IMR-90 (cell line): ENCODE measurements around the gene OR10G7. TPM values are rescaled to one million over a fixed set of nuclear protein-coding genes. Genes with fewer than 3 reads are reported as not detected.

Experiments
- ATAC-seq: fragments of 200-7000 bp; cut with Tn5 transposase; 2 replicates; pipeline ENCODE4 v1.9.1; 2020; ENCODE audit warnings: low read depth, mild to moderate bottlenecking, moderate library complexity
- BruUV-seq: library from RNA; stranded (reverse); fragments of 400-500 nt; replicated peaks from 2 replicates; lab custom pipeline; 2021; lab: Mats Ljungman, UMichigan
- CTCF ChIA-PET: fragments of 300-600 bp; formaldehyde crosslinking; extraction: SDS; loops from one replicate; lab custom pipeline; 2021; ENCODE audit warnings: antibody characterized with exemption; lab: Yijun Ruan, JAX
- POLR2A ChIA-PET: fragments of 300-600 bp; sonication (Branson Sonifier 250); formaldehyde crosslinking; loops from one replicate; lab custom pipeline; 2022; ENCODE audit warnings: antibody characterized with exemption; ENCODE audit not compliant: unreplicated experiment; lab: Charles Lee
- DNase-seq: peaks from one replicate; pipeline ENCODE4 v3.0.0; 2013
- H2AFZ ChIP-seq: replicated peaks from 2 replicates; pipeline ENCODE3; 2013; ENCODE audit warnings: low read length, mild to moderate bottlenecking; ENCODE audit not compliant: poor library complexity
- H2AK5ac ChIP-seq: 2 replicates; pipeline ENCODE4 v1.6.1; 2013; ENCODE audit warnings: low read depth, low read length, inconsistent platforms
- H2AK9ac ChIP-seq: replicated peaks from 2 replicates; pipeline ENCODE3; 2013; ENCODE audit warnings: mild to moderate bottlenecking, low read depth, low read length, moderate library complexity; ENCODE audit not compliant: poor library complexity
- H2BK120ac ChIP-seq: 2 replicates; pipeline ENCODE4 v1.6.1; 2013; ENCODE audit warnings: low read depth, low read length, inconsistent platforms
- H2BK15ac ChIP-seq: 3 replicates; pipeline ENCODE4 v1.6.1; 2013; ENCODE audit warnings: low read depth, low read length, inconsistent platforms
- H2BK20ac ChIP-seq: 2 replicates; pipeline ENCODE4 v1.6.1; 2013; ENCODE audit warnings: low read depth, mild to moderate bottlenecking, inconsistent platforms, low read length, moderate library complexity
- H2BK5ac ChIP-seq: 2 replicates; pipeline ENCODE4 v1.6.1; 2013; ENCODE audit warnings: mild to moderate bottlenecking, low read depth, low read length, inconsistent platforms; ENCODE audit not compliant: poor library complexity, severe bottlenecking
- H3K14ac ChIP-seq: replicated peaks from 2 replicates; pipeline ENCODE4 v1.6.1; 2013; ENCODE audit warnings: low read depth, low read length, inconsistent platforms
- H3K18ac ChIP-seq: 2 replicates; pipeline ENCODE4 v1.6.1; 2013; ENCODE audit warnings: low read depth, low read length, control low read depth
- H3K23ac ChIP-seq: 2 replicates; pipeline ENCODE4 v1.6.1; 2013; ENCODE audit warnings: low read depth, low read length, inconsistent platforms
- H3K27ac ChIP-seq: 2 replicates; pipeline ENCODE4 v1.5.1; 2013; ENCODE audit warnings: mild to moderate bottlenecking, control low read depth, low read length; ENCODE audit not compliant: insufficient read depth
- H3K27me3 ChIP-seq: 2 replicates; pipeline ENCODE4 v1.6.1; 2013; ENCODE audit warnings: low read length; ENCODE audit not compliant: control insufficient read depth, insufficient read depth
- H3K36me3 ChIP-seq: 2 replicates; pipeline ENCODE4 v1.6.1; 2013; ENCODE audit warnings: low read length, mixed read lengths; ENCODE audit not compliant: control insufficient read depth, insufficient read depth
- H3K4ac ChIP-seq: 2 replicates; pipeline ENCODE4 v1.6.1; 2013; ENCODE audit warnings: low read depth, low read length, inconsistent platforms
- H3K4me1 ChIP-seq: 2 replicates; pipeline ENCODE4 v1.6.1; 2013; ENCODE audit warnings: low read length, mixed read lengths; ENCODE audit not compliant: control insufficient read depth, insufficient read depth
- H3K4me2 ChIP-seq: 2 replicates; pipeline ENCODE4 v1.6.1; 2013; ENCODE audit warnings: low read depth, mild to moderate bottlenecking, control low read depth, low read length, moderate library complexity
- H3K4me3 ChIP-seq: 2 replicates; pipeline ENCODE4 v1.5.1; 2013; ENCODE audit warnings: low read depth, mild to moderate bottlenecking, control low read depth, low read length, moderate library complexity; ENCODE audit not compliant: insufficient read depth
- H3K56ac ChIP-seq: 2 replicates; pipeline ENCODE4 v1.6.1; 2013; ENCODE audit warnings: low read length, inconsistent platforms; ENCODE audit not compliant: insufficient read depth; ENCODE audit errors: extremely low read depth
- H3K79me1 ChIP-seq, 2 experiments: 2 replicates each; pipeline ENCODE4 v1.6.1; 2013; ENCODE audit warnings: low read length in 2 of 2, inconsistent platforms in 1 of 2, low read depth in 1 of 2
- H3K9ac ChIP-seq: 2 replicates; pipeline ENCODE4 v1.6.1; 2013; ENCODE audit warnings: low read depth, low read length, control low read depth
- H3K9me1 ChIP-seq: 2 replicates; pipeline ENCODE4 v1.6.1; 2013; ENCODE audit warnings: low read length, inconsistent platforms; ENCODE audit not compliant: insufficient read depth
- H3K9me3 ChIP-seq: 2 replicates; pipeline ENCODE4 v1.6.1; 2013; ENCODE audit warnings: low read length; ENCODE audit not compliant: control insufficient read depth, insufficient read depth
- H4K20me1 ChIP-seq: 2 replicates; pipeline ENCODE4 v1.6.1; 2013; ENCODE audit warnings: low read length, inconsistent platforms; ENCODE audit not compliant: insufficient read depth
- H4K5ac ChIP-seq: 2 replicates; pipeline ENCODE4 v1.6.1; 2013; ENCODE audit warnings: mild to moderate bottlenecking, low read depth, low read length, control low read depth
- H4K8ac ChIP-seq, 2 experiments: 2 replicates each; pipeline ENCODE4 v1.6.1; 2013; ENCODE audit warnings: low read depth in 2 of 2, low read length in 2 of 2, control low read depth in 1 of 2, inconsistent platforms in 1 of 2
- H4K91ac ChIP-seq: 2 replicates; pipeline ENCODE4 v1.6.1; 2013; ENCODE audit warnings: low read depth, low read length, inconsistent platforms; ENCODE audit not compliant: insufficient read depth
- CTCF ChIP-seq: conservative IDR thresholded peaks from 2 replicates; pipeline ENCODE4 v1.5.1; 2012; ENCODE audit warnings: mild to moderate bottlenecking, low read depth, low read length, improper control_type of control experiment
- MAFK ChIP-seq: IDR thresholded peaks from 2 replicates; pipeline ENCODE4 v1.6.1; 2012; ENCODE audit warnings: low read depth, low read length, improper control_type of control experiment
- MAZ ChIP-seq: IDR thresholded peaks from 2 replicates; pipeline ENCODE4 v1.6.1; 2012; ENCODE audit warnings: low read depth, mild to moderate bottlenecking, low read length, improper control_type of control experiment, moderate library complexity, borderline replicate concordance
- MXI1 ChIP-seq: IDR thresholded peaks from 2 replicates; pipeline ENCODE4 v1.6.1; 2012; ENCODE audit warnings: low read depth, mild to moderate bottlenecking, low read length, moderate library complexity, borderline replicate concordance
- NFE2L2 ChIP-seq: fragments of 150-350 bp; IDR thresholded peaks from 2 replicates; pipeline ENCODE4 v1.6.1; 2016; ENCODE audit warnings: low read depth, mild to moderate bottlenecking, low read length
- POLR2A ChIP-seq: IDR thresholded peaks from 2 replicates; pipeline ENCODE4 v1.6.1; 2012; ENCODE audit warnings: mild to moderate bottlenecking, low read depth, low read length
- USF2 ChIP-seq: fragments of 150-350 bp; IDR thresholded peaks from 2 replicates; pipeline ENCODE4 v1.6.1; 2017; ENCODE audit warnings: mild to moderate bottlenecking, antibody characterized with exemption, low read length, low read depth
- whole genome bisulfite sequencing, 2 experiments: methylation state at CpG; one replicate each; pipeline versions ENCODE4 v1.1.5 to v1.1.7; 2013; ENCODE audit warnings: missing lambda C conversion rate in 2 of 2; ENCODE audit not compliant: insufficient read length in 1 of 2; ENCODE audit errors: extremely low coverage in 2 of 2; 5-methylcytosine and 5-hydroxymethylcytosine counted together
- dilution Hi-C: fragments of 300-500 bp; cut with HindIII; formaldehyde crosslinking; loops from one replicate; pipeline ENCODE4 v1.14.3; 2018; ENCODE audit warnings: low sequenced_read_pairs; ENCODE audit not compliant: unreplicated experiment
- in situ Hi-C: fragments of 300-500 bp; cut with MboI; formaldehyde crosslinking; loops from 3 replicates; pipeline ENCODE4 v1.14.3; 2019; ENCODE audit warnings: low sequenced_read_pairs, inconsistent platforms, mixed read lengths
- intact Hi-C: fragments of 100-400 bp; cut with micrococcal nuclease; formaldehyde crosslinking; loops from 2 replicates; pipeline ENCODE4 v1.10.0; 2022
- polyA plus RNA-seq, 3 experiments: library from polyadenylated mRNA; depleted of rRNA; stranded (reverse); fragments of >200 nt; gene quantifications; 2 replicates each; pipeline ENCODE4 v1.2.3, GENCODE V29; 2012; ENCODE audit warnings: low replicate concordance in 1 of 3
- total RNA-seq: library from RNA; depleted of rRNA; stranded (reverse); fragments of >200 nt; gene quantifications from 2 replicates; pipeline ENCODE4 v1.2.3, GENCODE V29; 2012
- TF ChIP-seq, protein P1 (sequence below): fragments of 150-350 bp; IDR thresholded peaks from 2 replicates; pipeline ENCODE4 v1.6.1; 2016; ENCODE audit warnings: low read depth, mild to moderate bottlenecking, low read length, moderate library complexity, borderline replicate concordance

Gene OR10G7
- total and polyA plus RNA-seq, 2 of the 4 experiments (the other 2 are of a cell fraction): not detected

GRCh38 chr11:124039557-124039956, 1.6 kb downstream of the OR10G7 start:
- TF ChIP-seq MXI1 (no peak), MAFK (no peak), CTCF (no peak), NFE2L2 (no peak), MAZ (no peak), USF2 (no peak), POLR2A (no peak)
- TF ChIP-seq, protein P1, sequence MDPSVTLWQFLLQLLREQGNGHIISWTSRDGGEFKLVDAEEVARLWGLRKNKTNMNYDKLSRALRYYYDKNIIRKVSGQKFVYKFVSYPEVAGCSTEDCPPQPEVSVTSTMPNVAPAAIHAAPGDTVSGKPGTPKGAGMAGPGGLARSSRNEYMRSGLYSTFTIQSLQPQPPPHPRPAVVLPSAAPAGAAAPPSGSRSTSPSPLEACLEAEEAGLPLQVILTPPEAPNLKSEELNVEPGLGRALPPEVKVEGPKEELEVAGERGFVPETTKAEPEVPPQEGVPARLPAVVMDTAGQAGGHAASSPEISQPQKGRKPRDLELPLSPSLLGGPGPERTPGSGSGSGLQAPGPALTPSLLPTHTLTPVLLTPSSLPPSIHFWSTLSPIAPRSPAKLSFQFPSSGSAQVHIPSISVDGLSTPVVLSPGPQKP: no peak
- H3K4me1 ChIP-seq: no peaks in the 10 kb centered on the region
- H2BK15ac ChIP-seq: no peak overlapping the region
- no peak overlapping the region for H3K4me3 ChIP-seq
- H2AFZ ChIP-seq: no peak overlapping the region
- no peak overlapping the region for H2AK5ac ChIP-seq
- ATAC-seq: no peak
- intact Hi-C loops: no loop called here
- no peak overlapping the region for H3K56ac ChIP-seq
- no peak overlapping the region for H4K91ac ChIP-seq
- no peaks in the 10 kb centered on the region for H3K79me1 ChIP-seq
- no peak overlapping the region for H3K27ac ChIP-seq
- no peak overlapping the region for H2BK5ac ChIP-seq
- H3K9ac ChIP-seq: no peak overlapping the region
- H4K8ac ChIP-seq: no peak overlapping the region
- 80% methylated on average over 1 of the region's 9 CpGs; no CpG with 5 or more reads in 1 of the 2 experiments for WGBS, 2 experiments
- no peak overlapping the region for H4K5ac ChIP-seq
- H2BK120ac ChIP-seq: no peak overlapping the region
- H3K4me2 ChIP-seq: no peak overlapping the region
- no peak overlapping the region for H3K18ac ChIP-seq
- BruUV-seq: no TSS peak
- H3K9me1 ChIP-seq: no peaks in the 10 kb centered on the region
- H4K20me1 ChIP-seq: no peaks in the 10 kb centered on the region
- ChIA-PET POLR2A (no interaction called here), CTCF (interaction anchor here (0.5 to 1.0 kb wide), 2 partner anchors 11 to 226 kb away, joined by 3 to 6 read pairs; no protein-coding TSS in a partner anchor)
- no peak overlapping the region for H3K23ac ChIP-seq
- in situ Hi-C loops: no loop called here
- dilution Hi-C loops: no loop called here
- no peaks in the 10 kb centered on the region for H3K36me3 ChIP-seq
- H2BK20ac ChIP-seq: no peak overlapping the region
- H3K9me3 ChIP-seq: peaks cover 2% of the 10 kb centered on the region; the same call in 1 of the 2 replicates
- no peak overlapping the region for H3K14ac ChIP-seq
- no peak overlapping the region for H3K4ac ChIP-seq
- H3K27me3 ChIP-seq: no peaks in the 10 kb centered on the region
- no peak overlapping the region for H2AK9ac ChIP-seq
- no peak for DNase-seq
